ENCODE results near the gene CD300LD.
"Not testable (repeated sequence)": the region's sequence is repeated elsewhere in the genome, so short reads cannot be mapped to it uniquely, and the experiment has no call there.

Gene CD300LD

GRCh38 chr17:74605361-74605760 lies 13.3 kb upstream of the CD300LD start:
- DNase-seq: no peak

- DNase-seq: no peak
These were observed 12.7 kb upstream of the CD300LD start for GRCh38 chr17:74604761-74605160.

GRCh38 chr17:74604200-74604599 lies 12.1 kb upstream of the CD300LD start:
- no peak for DNase-seq

GRCh38 chr17:74603746-74604145 lies 11.7 kb upstream of the CD300LD start:
- DNase-seq: no peak

- no peak for DNase-seq
These were observed 11.1 kb upstream of the CD300LD start for GRCh38 chr17:74603037-74603635.

- DNase-seq: no peak
These were observed 10.0 kb upstream of the CD300LD start for GRCh38 chr17:74601944-74602572.

GRCh38 chr17:74599448-74599939 lies 7.4 kb upstream of the CD300LD start:
- no peak for DNase-seq

- DNase-seq: no peak
These were observed 6.9 kb upstream of the CD300LD start for GRCh38 chr17:74599023-74599399.

GRCh38 chr17:74598346-74599022 lies 6.4 kb upstream of the CD300LD start:
- no peak for DNase-seq

- no peak for DNase-seq
These were observed 5.1 kb upstream of the CD300LD start for GRCh38 chr17:74597069-74597790.

GRCh38 chr17:74595037-74595750 lies 3.1 kb upstream of the CD300LD start:
- no peak for DNase-seq

- no peak for DNase-seq
These were observed 580 bp downstream of the CD300LD start for GRCh38 chr17:74591503-74591902.

- no peak for DNase-seq
These were observed 6.4 kb downstream of the CD300LD start for GRCh38 chr17:74585711-74586110.

GRCh38 chr17:74584292-74585060 lies 7.6 kb downstream of the CD300LD start:
- DNase-seq: no peak

- DNase-seq: no peak
These were observed 9.4 kb downstream of the CD300LD start for GRCh38 chr17:74582633-74583032.

GRCh38 chr17:74579900-74580299 lies 12.2 kb downstream of the CD300LD start:
- no peak for DNase-seq

GRCh38 chr17:74578979-74579378 lies 13.1 kb downstream of the CD300LD start:
- DNase-seq: no peak

- no peak for DNase-seq
These were observed 17.5 kb downstream of the CD300LD start for GRCh38 chr17:74574489-74575142.

GRCh38 chr17:74573635-74574034 lies 18.4 kb downstream of the CD300LD start:
- not testable (repeated sequence) for DNase-seq

- DNase-seq: no peak
These were observed 18.9 kb downstream of the CD300LD start for GRCh38 chr17:74573169-74573568.

- no peak for DNase-seq
These were observed 20.3 kb downstream of the CD300LD start for GRCh38 chr17:74571621-74572270.

Measured in NCI-H1417 treated with DMSO at 0.1 percent for 48 hours (cell line).